Measurements from ENCODE around the gene SHMT2. TPM values are rescaled to one million over a fixed set of nuclear protein-coding genes. Genes with fewer than 3 reads are reported as not detected.

SHMT2 gene
- total and polyA plus RNA-seq, 2 of the 13 experiments (the other 11 are each of a cell fraction or from before 2014, with no cell fraction given) = 181 to 393 TPM

- ATAC-seq = peak; percentile 25; the same call in 1 of the 3 replicates
- intact Hi-C loops (cut with micrococcal nuclease; ENCODE audit: unreplicated experiment) = no loop called here
- no peak overlapping the region for H3K4me2 ChIP-seq (ENCODE audit: low read depth, low read length)
- H3K36me3 ChIP-seq (replicated peaks in 1 of 2; ENCODE audit: control insufficient read depth in 1 of 2, insufficient read depth in 2 of 2, low read length in 2 of 2) = peaks cover 6 to 34% of the 10 kb centered on the region in 2 experiments; a peak in 4 of 5 replicates
- H3K27ac ChIP-seq (ENCODE audit: extremely low read length, insufficient read depth, low read length) = no peak overlapping the region
- TF ChIP-seq XRCC5 (optimal IDR thresholded peaks at IDR 0.05; ENCODE audit: low read length) = peak; percentile 22
- peak; percentile 89 for TF ChIP-seq ZNF362 (CRISPR knock-in tag; IDR thresholded peaks at IDR 0.05; ENCODE audit: borderline replicate concordance)
- TF ChIP-seq FUBP1 (CRISPR knock-in tag; IDR thresholded peaks at IDR 0.05; ENCODE audit: borderline replicate concordance) = no peak
- TF ChIP-seq CTCF (CRISPR knock-in tag; IDR thresholded peaks at IDR 0.05) = peak; percentile 29; the same call in 1 of the 2 replicates
- no peak overlapping the region for H3K4me3 ChIP-seq (replicated peaks in 1 of 3; ENCODE audit: insufficient read depth in 1 of 3, low read depth in 2 of 3, low read length in 3 of 3)
- no peak overlapping the region for H3K9ac ChIP-seq (ENCODE audit: insufficient read depth, low read depth, low read length)
- no TSS peak for BruUV-seq (replicated peaks)
- peaks cover 16% of the 10 kb centered on the region for H3K4me1 ChIP-seq (ENCODE audit: insufficient read depth, low read length)
- no peaks in the 10 kb centered on the region for H3K9me3 ChIP-seq (ENCODE audit: low read length)
- no peaks in the 10 kb centered on the region for H4K20me1 ChIP-seq (ENCODE audit: insufficient read depth, low read length)
- ChIA-PET POLR2A (no interaction called here), CTCF (ENCODE audit: low intra/inter-chr PET ratio, low total read pairs) (interaction anchor here (1.9 kb wide), 1 partner anchor 13 kb away, joined by 8 read pairs; no protein-coding TSS in a partner anchor)
- no peak overlapping the region for H2AFZ ChIP-seq (ENCODE audit: low read length)
- peak; percentile 21 for DNase-seq (ENCODE audit: low spot score)
- H3K79me2 ChIP-seq (ENCODE audit: insufficient read depth, low read length) = no peaks in the 10 kb centered on the region
- in situ Hi-C loops (cut with HindIII; ENCODE audit: extremely low pct_ligation_motif_present, low pct_unique_long_range_greater_than_20kb) = no loop called here
- no peak for FAIRE-seq
- 90% methylated on average over 4 of the region's 4 CpGs for WGBS (ENCODE audit: low lambda C conversion rate)
- H3K27me3 ChIP-seq (ENCODE audit: control insufficient read depth in 1 of 2, insufficient read depth in 2 of 2, low read length in 2 of 2) = no peaks in the 10 kb centered on the region
These were observed 47.5 kb downstream of the SHMT2 start for GRCh38 chr12:57276935-57277563.

Data from HepG2 (cell line).